K562 (cell line): Measurements from ENCODE around the gene TSPAN18. TPM values are rescaled to one million over a fixed set of nuclear protein-coding genes. Genes with fewer than 3 reads are reported as not detected.

Experiments used
- ATAC-seq: fragments of 200-7000 bp; cut with Tn5 transposase; 3 replicates; pipeline ENCODE4 v1.9.1; 2020; ENCODE audit warnings: moderate library complexity
- BruUV-seq: library from RNA; stranded (reverse); fragments of 400-500 nt; replicated peaks from 2 replicates; lab custom pipeline; 2021; lab: Mats Ljungman, UMichigan
- CTCF ChIA-PET: fragments of 300-600 bp; formaldehyde crosslinking; extraction: SDS; loops from one replicate; lab custom pipeline; 2021; ENCODE audit warnings: low intra/inter-chr PET ratio; lab: Yijun Ruan, JAX
- POLR2A ChIA-PET: fragments of 300-600, 350-650 bp; sonication (Branson Sonifier 250); formaldehyde crosslinking; extraction: SDS; loops from one replicate; lab custom pipeline; 2021; ENCODE audit warnings: antibody characterized with exemption, inconsistent platforms; lab: Yijun Ruan, JAX
- DNase-seq, 4 experiments: peaks; one replicate each; pipeline versions ENCODE4 v3.0.0 to v3.0.0-alpha.2; 2011 to 2018; ENCODE audit warnings: low spot score in 3 of 4, mixed read lengths in 3 of 4; ENCODE audit errors: extremely low read depth in 1 of 4
- FAIRE-seq: peaks from 2 replicates; lab custom pipeline; 2011; peaks lifted over from hg19 to GRCh38; lab: Jason Lieb, UNC
- H2AFZ ChIP-seq: 2 replicates; pipeline ENCODE4 v1.6.0; 2011; ENCODE audit warnings: low read depth, low read length, control low read depth, inconsistent platforms
- H3K27ac ChIP-seq: fragments of 200-600 bp; 3 replicates; pipeline ENCODE4 v1.8.0; 2011; ENCODE audit warnings: low read depth, mild to moderate bottlenecking, control low read depth, inconsistent platforms, low read length, moderate library complexity, mixed read lengths; ENCODE audit errors: extremely low read depth
- H3K27me3 ChIP-seq, 2 experiments: fragments of 300-600 bp in 1 of 2; 2 replicates in 1 of 2; 3 replicates in 1 of 2; pipeline versions ENCODE4 v1.6.0 to v1.8.0; 2011; ENCODE audit warnings: inconsistent platforms in 2 of 2, low read length in 2 of 2, mild to moderate bottlenecking in 1 of 2, mixed read lengths in 1 of 2, moderate library complexity in 1 of 2; ENCODE audit not compliant: control insufficient read depth in 2 of 2, insufficient read depth in 2 of 2
- H3K36me3 ChIP-seq: fragments of 300-600 bp; 3 replicates; pipeline ENCODE4 v1.8.0; 2011; ENCODE audit warnings: mild to moderate bottlenecking, low read length, inconsistent platforms; ENCODE audit not compliant: control insufficient read depth, insufficient read depth
- H3K4me1 ChIP-seq, 2 experiments: fragments of 200-600 bp in 1 of 2; replicated peaks in 1 of 2; 2 replicates in 1 of 2; 3 replicates in 1 of 2; pipeline versions ENCODE4 v1.5.1 to v1.8.0; 2011; ENCODE audit warnings: inconsistent platforms in 2 of 2, low read length in 2 of 2, mild to moderate bottlenecking in 1 of 2, mixed read lengths in 1 of 2, moderate library complexity in 1 of 2; ENCODE audit not compliant: control insufficient read depth in 2 of 2, insufficient read depth in 2 of 2
- H3K4me2 ChIP-seq: 2 replicates; pipeline ENCODE4 v1.6.1; 2011; ENCODE audit warnings: low read length, control low read depth, inconsistent platforms, mixed read lengths; ENCODE audit not compliant: insufficient read depth
- H3K4me3 ChIP-seq: fragments of 200-600 bp; sonication (generic), shearing (Covaris generic); 2 replicates; pipeline ENCODE4 v1.5.1; 2016; ENCODE audit warnings: control low read depth, inconsistent platforms
- H3K79me2 ChIP-seq: fragments of 200-600 bp; 3 replicates; pipeline ENCODE4 v1.8.0; 2011; ENCODE audit warnings: low read length, inconsistent platforms; ENCODE audit not compliant: control insufficient read depth, insufficient read depth
- H3K9ac ChIP-seq, 2 experiments: 2 replicates each; pipeline versions ENCODE4 v1.6.0 to v1.6.1; 2011; ENCODE audit warnings: low read depth in 2 of 2, low read length in 2 of 2, control low read depth in 1 of 2, inconsistent platforms in 1 of 2, mild to moderate bottlenecking in 1 of 2, mixed read lengths in 1 of 2; ENCODE audit not compliant: insufficient read depth in 1 of 2
- H3K9me1 ChIP-seq: one replicate; pipeline ENCODE4 v1.6.0; 2011; ENCODE audit warnings: inconsistent platforms, mild to moderate bottlenecking, low read length, moderate library complexity; ENCODE audit not compliant: control insufficient read depth, insufficient read depth
- H3K9me3 ChIP-seq: replicated peaks from 2 replicates; pipeline ENCODE4 v1.5.1; 2011; ENCODE audit warnings: low read depth, low read length, inconsistent platforms; ENCODE audit not compliant: control insufficient read depth, insufficient read depth
- H4K20me1 ChIP-seq: replicated peaks from 2 replicates; pipeline ENCODE4 v1.6.1; 2011; ENCODE audit warnings: low read length, inconsistent platforms, mixed read lengths; ENCODE audit not compliant: control insufficient read depth, insufficient read depth
- ARNT ChIP-seq, 2 experiments: fragments of 450-650 bp; IDR thresholded peaks; 2 replicates each; pipeline ENCODE4 v1.6.1; 2016; ENCODE audit warnings: mild to moderate bottlenecking in 1 of 2
- CBX3 ChIP-seq, 2 experiments: IDR thresholded peaks; 1 replicate in 1 of 2; 2 replicates in 1 of 2; pipeline ENCODE4 v1.6.1; 2012; ENCODE audit warnings: inconsistent platforms in 2 of 2, low read length in 2 of 2, borderline replicate concordance in 1 of 2, control low read depth in 1 of 2
- CEBPB ChIP-seq: fragments of 450-650 bp; IDR thresholded peaks from 2 replicates; pipeline ENCODE4 v1.6.1; 2016; ENCODE audit warnings: missing genetic modification characterization, missing compliant biosample characterization
- CREB1 ChIP-seq, 2 experiments: sonication (generic) in 1 of 2; formaldehyde crosslinking in 1 of 2; IDR thresholded peaks; 2 replicates each; pipeline versions ENCODE4 v1.6.1 to v1.8.0; 2012 to 2022; ENCODE audit warnings: inconsistent platforms in 1 of 2, mild to moderate bottlenecking in 1 of 2, missing genetic modification reagents in 1 of 2, moderate library complexity in 1 of 2
- ESRRB ChIP-seq: fragments of 250-450 bp; sonication (Bioruptor Pico); IDR thresholded peaks from 2 replicates; pipeline ENCODE4 v1.5.0; 2020; ENCODE audit warnings: mild to moderate bottlenecking, moderate library complexity, borderline replicate concordance
- FOXA1 ChIP-seq: fragments of 450-650 bp; IDR thresholded peaks from 2 replicates; pipeline ENCODE4 v1.6.1; 2016; ENCODE audit warnings: mild to moderate bottlenecking, borderline replicate concordance
- GATA2 ChIP-seq: sonication (generic); formaldehyde crosslinking; IDR thresholded peaks from 2 replicates; pipeline ENCODE4 v1.4.0; 2020; ENCODE audit warnings: mild to moderate bottlenecking, missing genetic modification reagents
- HDAC1 ChIP-seq, 2 experiments: fragments of 450-650 bp; IDR thresholded peaks; 2 replicates each; pipeline ENCODE4 v1.6.1; 2016 to 2017; ENCODE audit warnings: inconsistent platforms in 1 of 2, mild to moderate bottlenecking in 1 of 2, moderate library complexity in 1 of 2
- HMG20A ChIP-seq: fragments of 450-650 bp; formaldehyde crosslinking; conservative IDR thresholded peaks from 2 replicates; pipeline ENCODE4 v1.4.0; 2020; ENCODE audit warnings: mild to moderate bottlenecking, mixed read lengths
- SMARCB1 ChIP-seq: IDR thresholded peaks from 2 replicates; pipeline ENCODE4 v1.6.1; 2011; ENCODE audit warnings: improper control_type of control experiment, low read depth; ENCODE audit not compliant: insufficient read length
- in situ Hi-C: fragments of 300-500 bp; cut with MboI; formaldehyde crosslinking; loops from 4 replicates; pipeline ENCODE4 v1.15.0; 2018; ENCODE audit warnings: inconsistent platforms, mixed read lengths
- intact Hi-C: fragments of 100-400 bp; cut with micrococcal nuclease; formaldehyde crosslinking; loops from 2 replicates; pipeline ENCODE4 v1.14.2; 2022
- polyA plus RNA-seq, 8 experiments: library from polyadenylated mRNA; depleted of rRNA in 4 of 8; stranded (reverse) in 5 of 8; unstranded in 3 of 8; fragments of >200 nt; fragmentation: Nextera tagmentation in 2 of 8; fragmentation: Illumina TruSeq in 1 of 8; extraction: Ambion mirVana in 2 of 8; extraction: Trizol in 1 of 8; gene quantifications; 2 replicates each; pipeline versions ENCODE4 v1.2.1 to v1.2.3, GENCODE V29; 2011 to 2014; ENCODE audit warnings: inconsistent platforms in 1 of 8, missing spikeins in 1 of 8
- total RNA-seq, 7 experiments: library from RNA; depleted of rRNA in 6 of 7; stranded (reverse); fragments of >200 nt in 6 of 7; fragmentation: Illumina TruSeq in 2 of 7; extraction: Trizol in 2 of 7; gene quantifications; 2 replicates each; pipeline versions ENCODE4 v1.2.1 to v1.2.3, GENCODE V29; 2011 to 2021; ENCODE audit warnings: low replicate concordance in 1 of 7
- TF ChIP-seq, protein P1 (sequence below): sonication (generic); formaldehyde crosslinking; IDR thresholded peaks from 2 replicates; pipeline ENCODE4 v1.8.0; 2022; ENCODE audit warnings: mild to moderate bottlenecking, missing genetic modification reagents
- TF ChIP-seq, protein P2 (sequence below), 2 experiments: IDR thresholded peaks in 1 of 2; conservative IDR thresholded peaks in 1 of 2; 2 replicates each; pipeline ENCODE4 v1.6.1; 2016; ENCODE audit warnings: low read depth in 2 of 2, mild to moderate bottlenecking in 1 of 2, missing compliant biosample characterization in 1 of 2, missing genetic modification characterization in 1 of 2, moderate library complexity in 1 of 2
- TF ChIP-seq, protein P3 (sequence below): fragments of 250-450 bp; sonication (Bioruptor Pico); IDR thresholded peaks from 2 replicates; pipeline ENCODE4 v1.5.0; 2021

The TSPAN18 gene
- total and polyA plus RNA-seq, 9 of the 15 experiments (the other 6 are each of a cell fraction or from before 2014, with no cell fraction given), result 0.17 to 0.35 (median 0.22) TPM; not detected in 4

DNA sequence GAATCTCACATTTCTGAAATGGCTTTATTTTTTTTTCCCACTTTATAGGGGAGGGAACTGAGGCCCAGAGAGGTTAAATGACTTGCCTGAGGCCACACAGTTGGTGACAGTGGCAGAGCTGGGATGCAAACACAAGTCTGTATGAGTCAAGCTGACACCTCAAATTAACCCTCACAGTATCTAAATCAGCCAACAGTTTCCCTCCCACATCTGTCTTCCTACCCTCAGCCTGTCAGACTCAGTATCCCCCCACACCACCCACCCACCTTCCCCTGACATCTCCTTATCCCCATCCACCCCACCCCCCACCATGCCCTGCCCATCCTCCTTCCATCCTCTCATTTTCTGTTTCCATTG, 128.7 kb downstream of the TSPAN18 start:
- no peak overlapping the region for H3K9ac ChIP-seq
- H2AFZ ChIP-seq, result no peak overlapping the region
- H3K4me3 ChIP-seq, result no peak overlapping the region
- ATAC-seq, result no peak
- peaks cover 4% of the 10 kb centered on the region; the same call in 1 of the 2 replicates for H4K20me1 ChIP-seq
- ChIA-PET CTCF (no interaction called here), POLR2A (no interaction called here)
- peaks cover 5 to 47% of the 10 kb centered on the region in 2 experiments; a peak in 3 of 5 replicates for H3K27me3 ChIP-seq
- H3K9me1 ChIP-seq, result no peaks in the 10 kb centered on the region
- FAIRE-seq, result no peak
- intact Hi-C loops (no loop called here), in situ Hi-C loops (no loop called here)
- H3K79me2 ChIP-seq, result no peaks in the 10 kb centered on the region
- no peaks in the 10 kb centered on the region for H3K36me3 ChIP-seq
- no peaks in the 10 kb centered on the region for H3K4me1 ChIP-seq
- no peak overlapping the region for H3K4me2 ChIP-seq
- no peak for DNase-seq
- H3K27ac ChIP-seq, result no peak overlapping the region
- H3K9me3 ChIP-seq, result no peaks in the 10 kb centered on the region
- BruUV-seq, result no TSS peak
- TF ChIP-seq, protein P1, sequence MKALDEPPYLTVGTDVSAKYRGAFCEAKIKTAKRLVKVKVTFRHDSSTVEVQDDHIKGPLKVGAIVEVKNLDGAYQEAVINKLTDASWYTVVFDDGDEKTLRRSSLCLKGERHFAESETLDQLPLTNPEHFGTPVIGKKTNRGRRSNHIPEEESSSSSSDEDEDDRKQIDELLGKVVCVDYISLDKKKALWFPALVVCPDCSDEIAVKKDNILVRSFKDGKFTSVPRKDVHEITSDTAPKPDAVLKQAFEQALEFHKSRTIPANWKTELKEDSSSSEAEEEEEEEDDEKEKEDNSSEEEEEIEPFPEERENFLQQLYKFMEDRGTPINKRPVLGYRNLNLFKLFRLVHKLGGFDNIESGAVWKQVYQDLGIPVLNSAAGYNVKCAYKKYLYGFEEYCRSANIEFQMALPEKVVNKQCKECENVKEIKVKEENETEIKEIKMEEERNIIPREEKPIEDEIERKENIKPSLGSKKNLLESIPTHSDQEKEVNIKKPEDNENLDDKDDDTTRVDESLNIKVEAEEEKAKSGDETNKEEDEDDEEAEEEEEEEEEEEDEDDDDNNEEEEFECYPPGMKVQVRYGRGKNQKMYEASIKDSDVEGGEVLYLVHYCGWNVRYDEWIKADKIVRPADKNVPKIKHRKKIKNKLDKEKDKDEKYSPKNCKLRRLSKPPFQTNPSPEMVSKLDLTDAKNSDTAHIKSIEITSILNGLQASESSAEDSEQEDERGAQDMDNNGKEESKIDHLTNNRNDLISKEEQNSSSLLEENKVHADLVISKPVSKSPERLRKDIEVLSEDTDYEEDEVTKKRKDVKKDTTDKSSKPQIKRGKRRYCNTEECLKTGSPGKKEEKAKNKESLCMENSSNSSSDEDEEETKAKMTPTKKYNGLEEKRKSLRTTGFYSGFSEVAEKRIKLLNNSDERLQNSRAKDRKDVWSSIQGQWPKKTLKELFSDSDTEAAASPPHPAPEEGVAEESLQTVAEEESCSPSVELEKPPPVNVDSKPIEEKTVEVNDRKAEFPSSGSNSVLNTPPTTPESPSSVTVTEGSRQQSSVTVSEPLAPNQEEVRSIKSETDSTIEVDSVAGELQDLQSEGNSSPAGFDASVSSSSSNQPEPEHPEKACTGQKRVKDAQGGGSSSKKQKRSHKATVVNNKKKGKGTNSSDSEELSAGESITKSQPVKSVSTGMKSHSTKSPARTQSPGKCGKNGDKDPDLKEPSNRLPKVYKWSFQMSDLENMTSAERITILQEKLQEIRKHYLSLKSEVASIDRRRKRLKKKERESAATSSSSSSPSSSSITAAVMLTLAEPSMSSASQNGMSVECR (CRISPR knock-in tag), result no peak
- TF ChIP-seq HDAC1 (IDR thresholded peaks at IDR 0.05) (no peak), SMARCB1 (no peak), FOXA1 (no peak), GATA2 (CRISPR knock-in tag) (no peak), CEBPB (tag) (no peak), ARNT (IDR thresholded peaks at IDR 0.05) (no peak), HMG20A (CRISPR knock-in tag) (no peak), CREB1 (IDR thresholded peaks at IDR 0.05) (no peak), CREB1 (CRISPR knock-in tag; IDR thresholded peaks at IDR 0.05) (no peak), ESRRB (CRISPR knock-in tag) (no peak), CBX3 (IDR thresholded peaks at IDR 0.05; ENCODE audit: borderline replicate concordance in 1 of 2, low read length in 2 of 2) (no peak)
- TF ChIP-seq, protein P2, sequence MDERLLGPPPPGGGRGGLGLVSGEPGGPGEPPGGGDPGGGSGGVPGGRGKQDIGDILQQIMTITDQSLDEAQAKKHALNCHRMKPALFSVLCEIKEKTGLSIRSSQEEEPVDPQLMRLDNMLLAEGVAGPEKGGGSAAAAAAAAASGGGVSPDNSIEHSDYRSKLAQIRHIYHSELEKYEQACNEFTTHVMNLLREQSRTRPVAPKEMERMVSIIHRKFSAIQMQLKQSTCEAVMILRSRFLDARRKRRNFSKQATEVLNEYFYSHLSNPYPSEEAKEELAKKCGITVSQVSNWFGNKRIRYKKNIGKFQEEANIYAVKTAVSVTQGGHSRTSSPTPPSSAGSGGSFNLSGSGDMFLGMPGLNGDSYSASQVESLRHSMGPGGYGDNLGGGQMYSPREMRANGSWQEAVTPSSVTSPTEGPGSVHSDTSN (CRISPR knock-in tag; IDR thresholded peaks at IDR 0.05; ENCODE audit: low read depth), result no peak
- TF ChIP-seq, protein P2 (tag; conservative IDR thresholded peaks at IDR 0.05; ENCODE audit: low read depth), result no peak
- TF ChIP-seq, protein P3, sequence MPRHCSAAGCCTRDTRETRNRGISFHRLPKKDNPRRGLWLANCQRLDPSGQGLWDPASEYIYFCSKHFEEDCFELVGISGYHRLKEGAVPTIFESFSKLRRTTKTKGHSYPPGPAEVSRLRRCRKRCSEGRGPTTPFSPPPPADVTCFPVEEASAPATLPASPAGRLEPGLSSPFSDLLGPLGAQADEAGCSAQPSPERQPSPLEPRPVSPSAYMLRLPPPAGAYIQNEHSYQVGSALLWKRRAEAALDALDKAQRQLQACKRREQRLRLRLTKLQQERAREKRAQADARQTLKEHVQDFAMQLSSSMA (CRISPR knock-in tag), result no peak
